ENCODE results near the gene HTT. TPM values are rescaled to one million over a fixed set of nuclear protein-coding genes. Genes with fewer than 3 reads are reported as not detected.

The HTT gene
- total RNA-seq, 1 experiment from 2014 or later: 85.4 TPM

- ChIA-PET CTCF (no interaction called here), POLR2A (no interaction called here)
- Mint-ChIP-seq H3K9me3 (peaks cover 18% of the 10 kb centered on the region), H3K4me1 (no peaks in the 10 kb centered on the region), H3K27me3 (ENCODE audit: low read depth) (peaks cover 5% of the 10 kb centered on the region), H3K4me3 (no peak overlapping the region), H3K27ac (no peak overlapping the region), H3K36me3 (peaks cover 9% of the 10 kb centered on the region)
- ATAC-seq (no peak), DNase-seq (ENCODE audit: low spot score) (peak; percentile 9)
- no peak for TF ChIP-seq ZNF281 (CRISPR knock-in tag; IDR thresholded peaks at IDR 0.05)
Measured at GRCh38 chr4:3283916-3284315, 209.4 kb downstream of the HTT start.

- no peak overlapping the region for H3K27ac Mint-ChIP-seq
- ATAC-seq (no peak), DNase-seq (ENCODE audit: low spot score) (peak; percentile 4)
- ChIA-PET POLR2A (no interaction called here), CTCF (interaction anchor here (1.2 kb wide), 2 partner anchors 34 to 196 kb away, joined by 4 read pairs; no protein-coding TSS in a partner anchor)
- H3K4me3 Mint-ChIP-seq: no peak overlapping the region
- no peaks in the 10 kb centered on the region for H3K4me1 Mint-ChIP-seq
- peaks cover 9% of the 10 kb centered on the region for H3K36me3 Mint-ChIP-seq
- H3K27me3 Mint-ChIP-seq (ENCODE audit: low read depth): peaks cover 7% of the 10 kb centered on the region
- H3K9me3 Mint-ChIP-seq: peaks cover 13% of the 10 kb centered on the region
- TF ChIP-seq CBFB (CRISPR knock-in tag; IDR thresholded peaks at IDR 0.05; ENCODE audit: low read depth): no peak
- no peak for TF ChIP-seq EMX1 (CRISPR knock-in tag; IDR thresholded peaks at IDR 0.05)
- TF ChIP-seq ZNF416 (CRISPR knock-in tag; IDR thresholded peaks at IDR 0.05): no peak
- no peak for TF ChIP-seq FOXP4 (CRISPR knock-in tag; IDR thresholded peaks at IDR 0.05)
- no peak for TF ChIP-seq SP1 (CRISPR knock-in tag; conservative IDR thresholded peaks at IDR 0.05)
- TF ChIP-seq ATF6 (CRISPR knock-in tag; IDR thresholded peaks at IDR 0.05): no peak
- no peak for TF ChIP-seq ZNF396 (CRISPR knock-in tag; IDR thresholded peaks at IDR 0.05; ENCODE audit: borderline replicate concordance)
- TF ChIP-seq KAT7 (CRISPR knock-in tag; IDR thresholded peaks at IDR 0.05; ENCODE audit: borderline replicate concordance): no peak
- no peak for TF ChIP-seq E2F4 (CRISPR knock-in tag; IDR thresholded peaks at IDR 0.05; ENCODE audit: borderline replicate concordance, low read depth)
- no peak for TF ChIP-seq E2F5 (CRISPR knock-in tag; IDR thresholded peaks at IDR 0.05)
- no peak for TF ChIP-seq AFF4 (CRISPR knock-in tag; IDR thresholded peaks at IDR 0.05; ENCODE audit: borderline replicate concordance)
- no peak for TF ChIP-seq OVOL2 (CRISPR knock-in tag; IDR thresholded peaks at IDR 0.05; ENCODE audit: borderline replicate concordance)
- no peak for TF ChIP-seq ZNF512 (CRISPR knock-in tag; IDR thresholded peaks at IDR 0.05; ENCODE audit: borderline replicate concordance)
- TF ChIP-seq ATF2 (CRISPR knock-in tag; IDR thresholded peaks at IDR 0.05; ENCODE audit: borderline replicate concordance, low read depth): no peak
- TF ChIP-seq RELA (CRISPR knock-in tag; IDR thresholded peaks at IDR 0.05; ENCODE audit: borderline replicate concordance): no peak
Measured at GRCh38 chr4:3284734-3285557, 210.5 kb downstream of the HTT start.

Data from WTC11 (cell line).